ENCODE measurements around the gene GP1BA. TPM values are rescaled to one million over a fixed set of nuclear protein-coding genes. Genes with fewer than 3 reads are reported as not detected.
A peak's percentile ranks its signal among the peaks of the same experiment; 100 is the strongest.

The GP1BA gene
- total and polyA plus RNA-seq, 2 of the 8 experiments (the other 6 are each of a cell fraction or from before 2014, with no cell fraction given): not detected

- Histone ChIP-seq H3K79me1 (ENCODE audit: low read depth, low read length) (peaks cover 2% of the 10 kb centered on the region; the same call in 1 of the 2 replicates), H3K36me3 (ENCODE audit: control insufficient read depth in 2 of 4, insufficient read depth in 4 of 4, low read length in 3 of 4) (peaks cover 8 to 42% (median 28%) of the 10 kb centered on the region in 4 experiments), H2BK12ac (ENCODE audit: low read depth, low read length) (no peak overlapping the region), H3K23me2 (ENCODE audit: low read depth, low read length) (peaks cover 22% of the 10 kb centered on the region), H3K9me3 (ENCODE audit: insufficient read depth in 2 of 2, low read depth in 1 of 2, low read length in 1 of 2) (no peaks in the 10 kb centered on the region), H2BK5ac (ENCODE audit: low read depth, low read length) (no peak overlapping the region), H3K27me3 (replicated peaks in 1 of 4; ENCODE audit: control insufficient read depth in 3 of 4, extremely low read depth in 1 of 4, insufficient read depth in 3 of 4, low read length in 3 of 4) (no peaks in the 10 kb centered on the region), H4K8ac (ENCODE audit: extremely low read depth, insufficient read depth, low read length) (no peak overlapping the region; the same call in 1 of the 2 replicates), H2BK15ac (ENCODE audit: low read length) (no peak overlapping the region), H3K4ac (replicated peaks; ENCODE audit: insufficient read length, low read depth, low read length) (no peak overlapping the region), H3K27ac (ENCODE audit: low read depth, low read length) (no peak overlapping the region), H3K4me3 (ENCODE audit: extremely low read depth in 1 of 4, insufficient read depth in 2 of 4, low read depth in 3 of 4, low read length in 4 of 4) (peak overlapping the region in 2 of 4 experiments; percentile 75 to 97; a peak in 3 of 8 replicates), H3K9ac (replicated peaks in 1 of 4; ENCODE audit: extremely low read depth in 1 of 4, low read depth in 3 of 4, low read length in 3 of 4) (no peak overlapping the region; a peak in 1 of 7 replicates), H3K56ac (replicated peaks; ENCODE audit: insufficient read length, low read depth, low read length) (no peak overlapping the region), H3K18ac (ENCODE audit: extremely low read depth, low read length) (no peak overlapping the region), H2BK120ac (replicated peaks; ENCODE audit: low read depth, low read length) (no peak overlapping the region), H3K23ac (ENCODE audit: insufficient read length) (no peak overlapping the region), H2AFZ (ENCODE audit: low read length) (no peak overlapping the region), H4K91ac (replicated peaks; ENCODE audit: insufficient read length, low read length) (no peak overlapping the region), H4K20me1 (replicated peaks in 1 of 2; ENCODE audit: control insufficient read depth in 1 of 2, insufficient read depth in 2 of 2, low read length in 2 of 2) (peaks cover 16 to 23% of the 10 kb centered on the region in 2 experiments), H3K79me2 (ENCODE audit: control insufficient read depth in 1 of 2, insufficient read depth in 2 of 2, low read length in 2 of 2) (peaks cover 8 to 55% of the 10 kb centered on the region in 2 experiments), H4K5ac (ENCODE audit: insufficient read length, low read depth, low read length) (no peak overlapping the region), H3K4me1 (replicated peaks in 1 of 4; ENCODE audit: control insufficient read depth in 3 of 4, insufficient read depth in 4 of 4, low read length in 3 of 4) (peaks cover 4 to 10% (median 5%) of the 10 kb centered on the region in 4 experiments), H2AK5ac (ENCODE audit: low read depth, low read length) (no peak overlapping the region), H2BK20ac (ENCODE audit: low read length) (no peak overlapping the region), H3K14ac (ENCODE audit: insufficient read length) (no peak overlapping the region), H3K4me2 (ENCODE audit: insufficient read depth in 1 of 2, low read depth in 2 of 2, low read length in 2 of 2) (peak overlapping the region; percentile 67 to 95)
- ChIA-PET CTCF (ENCODE audit: partially characterized antibody) (interaction anchor here (1.5 kb wide), 1 partner anchor 37 kb away, joined by 5 read pairs; no protein-coding TSS in a partner anchor), POLR2A (ENCODE audit: partially characterized antibody) (interaction anchor here (0.7 to 32.4 kb wide), 14 partner anchors 1 to 241 kb away, joined by 3 to 987 read pairs (median 10); partner anchors contain the start of genes C17orf107, CAMTA2, ENO3 and GP1BA)
- no peak for FAIRE-seq
- 78% methylated on average over 3 of the region's 4 CpGs; no CpG with 5 or more reads in 1 of the 2 experiments for WGBS, 2 experiments (ENCODE audit: extremely low coverage in 1 of 2, insufficient coverage in 1 of 2, insufficient read length in 1 of 2, insufficient replicate concordance in 2 of 2, low coverage in 1 of 2, low lambda C conversion rate in 2 of 2, missing lambda C conversion rate in 1 of 2)
- DNase-seq (ENCODE audit: low read depth in 1 of 2, low spot score in 2 of 2): no peak
- TF ChIP-seq SP4 (IDR thresholded peaks at IDR 0.05; ENCODE audit: low read length): no peak
- 0 out of 4 replicates have a peak, but pooled peaks of 1 of the 2 experiments have one; percentile 25 for TF ChIP-seq SIN3A (conservative IDR thresholded peaks at IDR 0.05 in 1 of 2, IDR thresholded peaks at IDR 0.05 in 1 of 2; ENCODE audit: low read depth in 1 of 2, low read length in 2 of 2)
- TF ChIP-seq RXRA (IDR thresholded peaks at IDR 0.05; ENCODE audit: insufficient read depth, low read depth, low read length): no peak
- TF ChIP-seq POLR2A (IDR thresholded peaks at IDR 0.05; ENCODE audit: control extremely low read depth in 1 of 2, low read depth in 2 of 2, low read length in 2 of 2): no peak
- peak; percentile 49; the same call in 1 of the 2 replicates for TF ChIP-seq POLR2AphosphoS5 (IDR thresholded peaks at IDR 0.05; ENCODE audit: low read depth, low read length)
- no peak for TF ChIP-seq EP300 (IDR thresholded peaks at IDR 0.05; ENCODE audit: borderline replicate concordance in 1 of 2, low read depth in 2 of 2, low read length in 2 of 2)
Observed at GRCh38 chr17:4945944-4946280, 13.8 kb downstream of the GP1BA start.
